Subcutaneous abdominal adipose tissue (tissue), 5 donors: Measurements from ENCODE around the gene EIF4G2.

Source experiments
- H3K27ac ChIP-seq: one replicate; pipeline ENCODE4 v1.7.0; 2013; ENCODE audit warnings: low read depth, mild to moderate bottlenecking, inconsistent platforms, low read length, moderate library complexity
- H3K27me3 ChIP-seq, 5 donors: one replicate each; pipeline ENCODE4 v1.7.0; 2013; ENCODE audit warnings: low read length in 5 of 5, inconsistent platforms in 1 of 5; ENCODE audit not compliant: control insufficient read depth in 5 of 5, insufficient read depth in 4 of 5
- H3K36me3 ChIP-seq, 5 donors: one replicate each; pipeline ENCODE4 v1.7.0; 2013; ENCODE audit warnings: low read length in 5 of 5; ENCODE audit not compliant: control insufficient read depth in 5 of 5, insufficient read depth in 5 of 5
- H3K4me1 ChIP-seq, 5 donors: one replicate each; pipeline ENCODE4 v1.7.0; 2013; ENCODE audit warnings: low read length in 5 of 5, mild to moderate bottlenecking in 3 of 5, moderate library complexity in 1 of 5; ENCODE audit not compliant: control insufficient read depth in 5 of 5, insufficient read depth in 5 of 5
- H3K4me3 ChIP-seq, 5 donors: one replicate each; pipeline ENCODE4 v1.7.0; 2013; ENCODE audit warnings: low read length in 5 of 5, low read depth in 1 of 5
- H3K9ac ChIP-seq, 5 donors: one replicate each; pipeline ENCODE4 v1.7.0; 2013; ENCODE audit warnings: low read length in 5 of 5, mild to moderate bottlenecking in 4 of 5, moderate library complexity in 3 of 5
- H3K9me3 ChIP-seq, 5 donors: one replicate each; pipeline ENCODE4 v1.7.0; 2013; ENCODE audit warnings: low read length in 5 of 5; ENCODE audit not compliant: control insufficient read depth in 5 of 5
- donor health status: healthy.
- donor health status: healthy.
- donor health status: healthy.
- donor health status: healthy.
- donor health status: healthy.

The EIF4G2 gene

DNA sequence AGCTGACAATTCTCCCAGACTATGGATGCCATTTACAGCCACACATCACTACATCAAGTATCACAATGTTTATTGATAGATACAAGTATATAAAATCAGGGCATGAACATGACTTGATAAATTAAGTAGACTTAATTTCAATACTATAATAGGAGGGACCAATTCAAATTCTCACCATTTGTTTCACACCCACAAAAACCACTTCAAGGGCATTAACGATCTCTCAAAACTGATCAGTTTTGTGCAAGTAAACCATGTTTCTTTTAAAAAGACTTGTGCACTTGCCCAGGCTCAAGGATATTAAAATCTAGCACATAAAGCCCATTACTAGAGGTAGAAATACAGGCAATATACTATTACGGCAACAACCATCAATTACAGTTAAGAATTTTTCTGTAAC, 11.7 kb downstream of the EIF4G2 start:
- Histone ChIP-seq H3K4me1 (peaks cover 0 to 10% (median 9%) of the 10 kb centered on the region in 5 donors), H3K9ac (no peak overlapping the region), H3K27me3 (no peaks in the 10 kb centered on the region), H3K27ac (no peak overlapping the region), H3K36me3 (peaks cover 54 to 62% (median 59%) of the 10 kb centered on the region in 5 donors), H3K4me3 (no peak overlapping the region), H3K9me3 (no peaks in the 10 kb centered on the region)

DNA sequence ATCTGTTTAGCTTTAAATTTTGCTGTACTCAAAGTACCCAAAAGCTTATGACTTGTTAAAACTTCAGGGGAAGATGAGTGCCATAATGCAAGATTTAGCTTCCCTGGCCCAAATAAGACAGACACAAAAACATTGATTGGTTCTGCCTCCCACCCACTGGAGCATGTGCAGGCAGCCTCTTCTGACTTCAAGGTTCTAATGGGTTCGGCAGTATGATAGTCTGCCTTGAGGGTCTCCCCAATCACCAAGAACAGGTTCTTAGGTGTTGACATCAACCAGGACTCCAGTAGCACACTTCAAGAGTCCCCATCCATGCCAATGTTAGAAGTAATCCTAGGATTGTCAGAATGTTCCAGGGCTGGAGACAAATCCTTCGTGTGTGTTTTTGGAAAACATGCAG, 12.5 kb downstream of the EIF4G2 start:
- peaks cover 46 to 54% (median 51%) of the 10 kb centered on the region in 5 donors for H3K36me3 ChIP-seq
- no peak overlapping the region for H3K9ac ChIP-seq
- H3K4me3 ChIP-seq: no peak overlapping the region
- H3K4me1 ChIP-seq: peaks cover 0 to 10% (median 9%) of the 10 kb centered on the region in 5 donors
- no peaks in the 10 kb centered on the region for H3K27me3 ChIP-seq
- H3K27ac ChIP-seq: peak overlapping the region; percentile 47
- H3K9me3 ChIP-seq: no peaks in the 10 kb centered on the region

DNA sequence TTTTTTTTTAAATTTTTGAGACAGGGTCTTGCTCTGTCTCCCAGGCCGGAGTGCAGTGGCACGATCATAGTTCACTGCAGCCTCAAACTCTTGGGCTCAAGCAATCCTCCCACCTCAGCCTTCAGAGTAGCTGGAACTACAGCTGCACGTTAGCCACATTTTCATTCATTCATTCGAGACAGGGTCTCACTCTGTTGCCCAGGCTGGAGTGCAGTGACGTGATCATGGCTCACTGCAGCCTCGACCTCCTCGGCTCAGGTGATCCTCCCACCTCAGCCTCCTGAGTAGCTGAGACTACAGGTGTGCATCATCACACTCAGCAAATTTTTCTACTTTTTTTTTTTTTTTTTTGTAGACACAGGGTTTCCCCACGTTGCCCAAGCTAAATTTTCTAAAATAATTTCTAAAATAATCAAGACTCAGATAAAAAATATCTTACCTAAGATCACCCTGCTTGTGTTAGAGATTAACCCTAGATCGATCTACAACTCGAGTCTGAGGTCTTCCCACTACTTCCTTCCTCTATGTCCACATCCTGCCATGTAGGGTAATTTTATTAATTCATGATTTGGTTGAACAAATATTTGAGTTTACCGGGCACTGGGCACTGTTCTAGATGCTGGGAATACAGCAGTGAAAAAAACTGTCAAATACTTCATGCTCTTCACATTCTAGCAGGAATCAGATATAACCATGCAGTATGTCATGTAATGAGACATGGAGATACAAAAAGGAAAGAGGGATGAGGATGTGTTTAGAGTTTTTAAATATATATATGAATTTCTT, 15.1 kb downstream of the EIF4G2 start:
- Histone ChIP-seq H3K36me3 (peaks cover 21 to 29% (median 26%) of the 10 kb centered on the region in 5 donors), H3K4me3 (no peak overlapping the region), H3K9ac (no peak overlapping the region), H3K4me1 (peaks cover 0 to 10% (median 9%) of the 10 kb centered on the region in 5 donors), H3K9me3 (no peaks in the 10 kb centered on the region), H3K27me3 (no peaks in the 10 kb centered on the region), H3K27ac (no peak overlapping the region)

DNA sequence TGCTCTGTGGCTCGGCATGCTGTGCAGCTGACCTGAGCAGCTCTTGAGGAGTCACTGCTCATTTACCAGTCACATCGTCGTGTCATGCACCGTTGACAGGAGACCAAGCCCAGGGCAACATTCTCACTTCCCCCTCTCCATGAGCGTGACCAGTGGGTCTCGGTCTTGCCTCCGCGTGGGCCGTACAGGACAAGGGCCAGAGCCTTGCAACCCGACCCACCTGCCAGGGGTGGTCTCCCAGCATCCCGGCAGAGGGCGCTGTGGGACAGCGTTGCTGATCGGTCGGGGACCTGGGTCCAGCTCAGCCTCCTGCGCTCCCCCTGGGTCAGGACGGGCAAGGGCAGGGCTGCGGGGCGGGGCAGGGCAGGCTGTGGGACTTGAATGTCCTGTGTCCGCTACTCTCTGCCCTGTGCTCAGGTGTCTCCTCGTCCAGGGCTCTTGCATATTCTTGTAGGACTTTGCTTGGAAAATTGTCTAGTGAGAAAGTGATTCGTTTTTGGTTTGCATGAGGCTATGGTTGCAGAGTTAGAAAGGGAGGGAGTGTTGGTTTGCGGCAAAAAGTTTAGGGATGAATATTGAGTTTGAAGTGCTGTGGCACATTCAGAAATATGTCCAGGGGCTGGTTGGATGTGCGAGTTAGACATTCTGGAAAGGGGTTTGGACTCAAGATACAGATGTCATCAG, 16.2 kb downstream of the EIF4G2 start:
- H3K4me1 ChIP-seq: peaks cover 0 to 10% (median 8%) of the 10 kb centered on the region in 5 donors
- no peak overlapping the region for H3K9ac ChIP-seq
- H3K9me3 ChIP-seq: no peaks in the 10 kb centered on the region
- H3K27ac ChIP-seq: no peak overlapping the region
- H3K27me3 ChIP-seq: no peaks in the 10 kb centered on the region
- peaks cover 13 to 18% (median 16%) of the 10 kb centered on the region in 5 donors for H3K36me3 ChIP-seq
- peak overlapping the region in 2 of 5 donors; percentile 31 to 35 for H3K4me3 ChIP-seq

DNA sequence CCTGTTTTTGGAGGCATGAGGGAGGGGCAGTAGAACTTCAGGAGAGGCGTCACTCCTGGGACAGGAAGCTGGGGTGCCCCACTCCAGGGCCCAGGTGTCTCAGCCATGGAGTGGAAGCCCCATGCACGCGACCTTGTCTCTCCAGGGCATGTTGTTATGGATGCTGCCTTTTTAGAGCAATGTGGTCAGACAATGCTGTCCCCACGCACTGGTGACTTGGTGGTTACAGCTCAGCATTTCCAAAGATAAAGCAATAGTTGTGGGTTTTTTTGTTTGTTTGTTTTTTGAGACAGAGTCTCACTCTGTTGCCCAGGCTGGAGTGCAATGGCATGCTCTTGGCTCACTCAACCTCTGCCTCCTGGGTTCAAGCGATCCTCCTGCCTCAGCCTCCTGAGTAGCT, 22.3 kb downstream of the EIF4G2 start:
- H3K9me3 ChIP-seq: no peaks in the 10 kb centered on the region
- H3K4me1 ChIP-seq: peaks cover 0 to 28% (median 2%) of the 10 kb centered on the region in 5 donors
- no peak overlapping the region for H3K4me3 ChIP-seq
- no peaks in the 10 kb centered on the region for H3K36me3 ChIP-seq
- H3K27ac ChIP-seq: no peak overlapping the region
- no peaks in the 10 kb centered on the region for H3K27me3 ChIP-seq
- no peak overlapping the region for H3K9ac ChIP-seq

DNA sequence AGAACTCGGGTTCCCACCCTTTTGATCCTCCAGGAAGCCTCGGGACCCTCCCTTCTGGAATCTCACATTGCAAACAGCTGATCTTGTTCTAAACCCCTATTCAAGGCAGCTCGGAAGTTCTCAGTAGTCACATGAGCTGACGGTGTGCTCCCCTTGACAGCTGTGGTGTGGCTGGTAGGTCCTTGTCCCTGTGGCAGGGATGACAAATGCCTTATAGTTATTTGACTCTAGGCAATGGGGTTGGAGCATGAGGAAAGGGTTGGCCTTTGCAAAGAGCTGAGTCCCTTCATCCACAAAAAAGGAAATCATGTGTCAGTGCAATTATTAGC, 23.6 kb downstream of the EIF4G2 start:
- Histone ChIP-seq H3K27ac (no peak overlapping the region), H3K9me3 (no peaks in the 10 kb centered on the region), H3K9ac (no peak overlapping the region), H3K4me3 (no peak overlapping the region), H3K27me3 (no peaks in the 10 kb centered on the region), H3K36me3 (peaks cover 0 to under 1% (median 0%) of the 10 kb centered on the region in 5 donors), H3K4me1 (peaks cover 0 to 40% (median 3%) of the 10 kb centered on the region in 5 donors)

DNA sequence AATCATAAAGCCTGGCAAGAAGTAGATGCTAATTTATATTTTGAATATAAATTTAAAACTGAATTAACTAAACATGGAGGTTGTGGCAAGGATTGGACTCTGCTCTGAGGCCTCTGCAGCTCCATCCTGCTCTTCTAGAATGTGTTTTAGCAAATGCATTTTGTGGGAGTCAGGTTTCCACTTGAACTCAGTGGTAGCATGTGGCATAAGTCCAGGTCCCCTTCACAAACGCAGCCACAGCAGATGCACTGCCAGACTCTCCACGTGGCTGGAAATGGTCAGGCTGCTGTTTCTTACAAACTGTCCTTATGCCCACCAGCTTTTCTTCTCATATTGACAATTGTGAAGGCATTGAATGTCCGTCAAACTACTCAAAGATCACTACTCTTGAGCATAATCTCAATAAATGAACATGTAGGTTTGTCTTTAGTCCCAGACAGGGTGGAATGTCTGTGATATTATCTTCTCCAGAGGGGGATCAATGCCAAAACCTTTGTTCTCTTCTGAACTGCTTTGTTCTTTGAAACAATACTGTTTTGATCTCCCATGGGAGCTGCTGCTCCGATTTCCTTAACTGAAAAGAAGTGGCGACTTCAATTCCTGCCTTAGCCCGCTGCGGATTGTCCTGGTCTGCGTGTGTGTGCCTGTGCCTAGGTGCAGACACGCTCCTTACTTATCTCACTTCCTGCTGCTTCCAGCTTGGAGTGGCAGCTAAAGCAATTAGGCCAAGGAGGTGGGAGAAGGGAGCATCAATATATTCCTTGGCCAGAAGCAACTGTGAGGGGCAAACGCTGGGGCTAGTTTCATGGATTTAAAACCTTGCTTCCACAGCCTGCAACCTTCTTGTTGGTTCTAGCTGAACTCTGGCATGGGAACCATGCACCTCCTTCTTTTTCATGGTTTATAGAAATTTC, 24.2 kb downstream of the EIF4G2 start:
- Histone ChIP-seq H3K9ac (no peak overlapping the region), H3K27ac (no peak overlapping the region), H3K27me3 (no peaks in the 10 kb centered on the region), H3K9me3 (no peaks in the 10 kb centered on the region), H3K4me1 (peaks cover under 1 to 42% (median 3%) of the 10 kb centered on the region in 5 donors), H3K4me3 (no peak overlapping the region), H3K36me3 (peaks cover 0 to 3% (median 0%) of the 10 kb centered on the region in 5 donors)

DNA sequence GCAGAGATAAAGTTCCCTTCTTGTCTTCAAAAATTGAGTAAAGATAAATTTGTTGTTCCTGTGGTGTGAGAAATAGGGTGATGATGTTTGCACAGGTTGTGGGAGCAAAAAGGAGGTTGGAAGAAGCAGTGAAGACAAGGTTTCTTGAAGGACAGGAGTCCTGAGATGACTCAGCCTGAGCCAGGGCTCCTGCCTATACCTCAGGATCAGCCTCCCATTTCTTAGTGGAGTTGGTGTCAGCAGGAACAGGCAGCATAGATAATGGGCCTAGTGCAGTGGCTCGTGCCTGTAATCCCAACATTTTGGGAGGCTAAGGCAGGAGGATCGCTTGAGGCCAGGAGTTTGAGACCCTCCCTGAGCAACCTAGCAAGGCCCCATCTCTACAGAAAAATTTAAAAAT, 28.7 kb downstream of the EIF4G2 start:
- H3K4me1 ChIP-seq: peaks cover 0 to 56% (median 21%) of the 10 kb centered on the region in 5 donors
- peaks cover 10 to 29% (median 21%) of the 10 kb centered on the region in 5 donors for H3K36me3 ChIP-seq
- H3K9ac ChIP-seq: no peak overlapping the region
- no peak overlapping the region for H3K4me3 ChIP-seq
- no peaks in the 10 kb centered on the region for H3K27me3 ChIP-seq
- H3K9me3 ChIP-seq: no peaks in the 10 kb centered on the region
- no peak overlapping the region for H3K27ac ChIP-seq

DNA sequence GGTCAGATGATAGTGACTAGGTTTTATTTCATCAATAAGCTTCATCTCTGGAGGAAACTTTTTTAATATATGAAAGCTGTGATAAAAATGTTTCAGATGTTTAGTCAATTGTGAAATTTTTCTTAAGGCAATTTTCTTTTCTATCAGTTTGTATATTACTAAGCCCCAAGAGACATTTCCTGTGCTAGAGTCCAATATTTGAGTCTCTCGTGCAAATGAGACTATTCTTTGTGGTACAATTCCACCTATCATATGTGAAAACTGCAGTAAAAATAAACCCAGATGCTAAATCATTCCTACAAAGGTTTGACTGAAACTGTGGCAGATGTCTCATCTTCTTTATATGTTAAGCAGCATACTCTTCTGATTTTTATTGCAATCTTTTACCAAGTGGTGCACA, 29.6 kb downstream of the EIF4G2 start:
- peak overlapping the region; percentile 88 for H3K27ac ChIP-seq
- no peak overlapping the region for H3K4me3 ChIP-seq
- peaks cover 0 to 47% (median 21%) of the 10 kb centered on the region in 5 donors for H3K4me1 ChIP-seq
- peak overlapping the region in 2 of 5 donors; percentile 0 to 48 for H3K9ac ChIP-seq
- H3K36me3 ChIP-seq: peaks cover 20 to 39% (median 30%) of the 10 kb centered on the region in 5 donors
- H3K27me3 ChIP-seq: no peaks in the 10 kb centered on the region
- H3K9me3 ChIP-seq: no peaks in the 10 kb centered on the region
